Right renal pelvis (tissue), 4 donors: Measurements from ENCODE around the gene PIMREG. TPM values are rescaled to one million over a fixed set of nuclear protein-coding genes. Genes with fewer than 3 reads are reported as not detected.

Experiments used
- DNase-seq, 4 donors: peaks; one replicate each; pipeline ENCODE4 v3.0.0-alpha.2; 2013; ENCODE audit warnings: low read depth in 4 of 4, low spot score in 3 of 4, missing footprints in 1 of 4
- polyA plus RNA-seq, 4 donors: library from polyadenylated mRNA; unstranded; fragments of 120-200 nt; gene quantifications; one replicate each; pipeline ENCODE4 v1.2.1, GENCODE V29; 2013; ENCODE audit not compliant: insufficient read length in 4 of 4

The PIMREG gene
- polyA plus RNA-seq: 10 to 100 TPM; 21.0 to 26.1 (median 23.6) TPM

DNA sequence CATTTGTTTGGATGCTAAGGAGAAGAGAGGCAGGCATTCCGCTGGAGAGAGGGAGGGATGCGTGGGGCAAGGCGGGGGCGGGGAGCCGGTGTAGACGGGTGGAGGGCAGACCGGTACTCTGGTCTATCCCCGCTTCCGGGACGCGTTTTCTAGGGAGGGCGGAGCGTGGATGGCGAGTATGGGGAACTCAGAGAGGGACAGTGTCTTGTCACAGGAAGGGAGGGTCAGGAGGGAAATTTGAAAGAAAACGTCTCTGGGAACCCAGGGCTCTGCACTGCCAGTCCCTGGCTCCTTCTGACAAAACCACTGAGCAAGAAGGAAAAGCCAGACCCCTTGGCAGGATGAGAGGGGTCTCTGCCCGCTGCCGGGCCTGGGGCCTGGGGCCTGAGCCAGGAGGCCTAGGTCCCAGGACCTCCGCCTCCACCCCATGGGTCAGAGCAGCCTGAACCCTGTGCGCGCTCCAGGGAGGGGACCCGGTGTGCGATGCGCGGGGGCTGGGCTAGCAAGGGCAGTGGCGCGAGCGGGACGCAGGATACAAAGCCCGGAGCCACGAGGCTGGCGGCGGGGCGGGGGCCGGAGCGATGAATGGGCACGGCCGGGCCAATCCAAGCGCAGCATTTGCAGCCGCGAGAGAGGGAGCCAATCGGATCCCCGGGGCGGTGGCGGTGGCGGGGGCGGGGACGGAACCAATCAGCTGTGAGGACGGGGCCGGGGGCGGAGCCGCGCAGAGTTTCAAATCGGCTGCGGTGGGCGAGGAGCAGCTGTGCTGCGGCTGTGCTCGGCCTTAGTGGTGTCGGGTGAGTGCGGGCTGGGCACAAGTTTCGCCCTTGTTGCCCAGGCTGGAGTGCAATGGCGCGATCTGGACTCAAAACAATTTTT is at the start of gene PIMREG:
Gene PIMREG, plus strand, starts transcription at position 764 of the 879 bp plus-strand sequence. CDS start 656 bp downstream, outside the sequence.
- peak; percentile 83 to 93 (median 89) for DNase-seq

DNA sequence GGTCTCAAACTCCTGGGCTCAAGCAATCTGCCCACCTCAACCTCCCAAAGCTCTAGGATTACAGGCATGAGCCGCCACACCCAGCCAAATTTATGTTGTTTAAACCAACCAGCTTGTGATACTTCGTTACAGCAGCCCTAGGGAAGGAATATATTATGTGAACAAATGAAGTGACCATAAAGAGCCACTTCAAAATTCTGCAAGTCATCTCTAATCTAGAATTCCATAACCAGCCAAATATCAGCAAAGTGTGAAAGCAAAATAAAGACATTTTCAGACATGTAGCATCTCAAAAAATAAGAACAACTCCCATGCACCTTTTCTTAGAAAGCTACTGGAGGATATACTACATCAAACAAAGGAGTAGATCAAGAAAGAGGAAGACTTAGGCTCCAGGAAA is 45.3 kb upstream of the PIMREG start:
- DNase-seq: no peak

DNA sequence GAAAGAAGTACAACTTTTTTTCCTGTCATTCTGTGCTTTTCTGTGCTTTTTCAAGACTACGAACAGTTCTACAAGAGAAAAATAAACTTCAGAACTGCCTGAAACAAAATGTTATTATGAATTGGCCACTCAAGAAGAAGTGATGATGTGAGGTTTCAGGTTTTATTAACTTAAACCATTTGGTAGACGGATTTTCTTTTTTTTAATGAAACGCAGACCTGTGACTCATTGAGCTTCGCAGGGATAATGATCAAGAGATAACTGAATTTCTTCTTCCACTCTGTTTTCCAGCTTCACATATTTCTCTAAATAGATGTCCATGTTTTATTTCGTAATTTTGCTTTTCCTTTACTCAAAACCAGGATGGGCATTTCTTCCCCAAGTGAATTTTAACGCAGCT is 42.0 kb upstream of the PIMREG start:
- no peak for DNase-seq

- no peak for DNase-seq
Observed at GRCh38 chr17:6408276-6408675, 36.0 kb upstream of the PIMREG start.

- no peak for DNase-seq
Observed at GRCh38 chr17:6408735-6409134, 35.5 kb upstream of the PIMREG start.

- no peak for DNase-seq
Observed at GRCh38 chr17:6413065-6413464, 31.2 kb upstream of the PIMREG start.

DNA sequence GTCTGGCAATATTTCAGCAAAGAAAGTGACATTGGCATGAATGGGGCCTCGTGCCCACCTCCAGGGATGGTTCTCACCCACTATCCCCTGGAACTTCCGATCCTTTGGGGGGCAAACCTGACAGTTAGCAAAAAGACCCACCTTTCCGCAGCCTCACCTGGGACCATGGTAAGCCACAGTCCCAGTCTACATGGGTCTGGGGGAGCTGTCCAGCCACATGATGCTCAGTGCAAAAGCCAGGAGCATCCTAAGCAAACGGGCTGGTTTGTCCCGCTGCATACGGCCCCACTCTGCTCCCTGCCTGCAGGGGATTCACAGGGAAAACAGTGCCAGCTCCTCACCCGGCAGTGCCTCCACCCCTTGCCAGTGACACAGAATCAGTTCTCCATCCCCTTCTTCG is 28.6 kb upstream of the PIMREG start:
- DNase-seq: no peak

GRCh38 chr17:6420173-6420641 is 24.0 kb upstream of the PIMREG start:
- no peak for DNase-seq

- DNase-seq: peak in 3 of 4 donors; percentile 44 to 58 (median 57)
Observed at GRCh38 chr17:6421700-6422604, 22.3 kb upstream of the PIMREG start.

DNA sequence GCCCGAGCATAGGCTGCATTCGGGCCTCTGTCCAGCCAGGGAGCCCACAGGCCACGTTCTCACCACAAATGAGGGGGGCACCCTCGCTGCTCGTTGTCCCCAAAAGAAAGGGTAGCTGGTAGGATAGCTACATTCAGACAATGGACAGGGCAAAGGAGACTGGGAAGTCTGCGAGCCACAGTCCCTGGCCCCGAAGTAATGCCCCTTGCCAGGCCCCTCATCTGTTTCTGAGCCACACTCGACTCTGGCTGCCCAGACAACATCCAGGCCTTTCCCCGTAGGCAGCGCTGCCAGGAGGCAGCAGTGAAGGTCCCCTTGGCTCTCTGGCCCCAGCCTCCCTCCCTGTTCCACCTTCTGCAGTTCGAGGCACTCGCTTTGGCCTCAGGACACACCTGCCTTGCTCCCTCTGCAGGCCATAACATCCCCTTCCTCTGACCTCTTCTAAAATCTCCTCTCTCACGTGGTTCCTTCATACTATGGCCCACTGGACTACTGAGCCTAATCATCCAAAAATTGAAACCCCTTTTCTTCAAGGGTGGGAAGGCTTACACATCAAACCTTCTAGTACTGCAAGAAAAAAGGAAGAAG is 21.5 kb upstream of the PIMREG start:
- no peak for DNase-seq

GRCh38 chr17:6423931-6424330 is 20.3 kb upstream of the PIMREG start:
- no peak for DNase-seq

GRCh38 chr17:6425407-6425806 is 18.8 kb upstream of the PIMREG start:
- DNase-seq: no peak

- DNase-seq: no peak
Observed at GRCh38 chr17:6426356-6427101, 17.7 kb upstream of the PIMREG start.

GRCh38 chr17:6427279-6427781 is 16.9 kb upstream of the PIMREG start:
- no peak for DNase-seq

DNA sequence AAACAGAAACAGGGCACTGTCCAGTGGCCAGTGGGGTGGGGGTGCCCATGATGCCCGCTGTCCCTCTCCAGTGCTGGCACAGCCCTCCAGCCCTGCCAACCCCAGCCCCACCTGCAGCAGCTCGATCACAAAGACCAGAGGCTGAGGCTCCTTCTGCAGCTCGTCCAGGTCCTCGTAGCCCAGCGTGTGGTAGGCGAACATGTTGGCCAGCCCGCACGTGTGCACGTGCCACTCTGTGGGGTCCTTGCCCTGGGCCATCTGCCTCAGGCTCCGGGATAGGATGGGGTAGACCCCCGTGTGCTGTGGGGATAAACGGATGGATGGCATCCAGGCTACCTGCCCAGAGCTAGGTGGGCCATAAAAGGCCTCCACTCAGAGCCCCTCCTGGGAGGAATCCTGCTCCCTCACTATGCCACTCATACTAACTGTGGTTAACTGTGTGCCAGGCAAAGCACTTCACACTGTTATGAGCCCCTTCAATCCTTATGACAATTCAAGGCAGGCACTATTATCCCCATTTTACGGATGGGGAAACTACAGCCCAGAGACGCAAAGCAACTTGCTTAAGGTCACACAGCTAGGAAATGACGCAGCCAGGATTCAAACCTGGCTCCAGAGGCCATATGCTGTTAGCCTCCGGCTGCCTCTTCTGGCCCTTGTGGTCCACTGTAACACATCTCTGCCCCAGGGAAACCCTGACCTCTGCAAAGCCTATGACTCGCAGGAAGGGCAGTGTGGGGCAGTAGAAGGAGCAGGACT is 15.9 kb upstream of the PIMREG start:
- no peak for DNase-seq

- no peak for DNase-seq
Observed at GRCh38 chr17:6429266-6429665, 15.0 kb upstream of the PIMREG start.

DNA sequence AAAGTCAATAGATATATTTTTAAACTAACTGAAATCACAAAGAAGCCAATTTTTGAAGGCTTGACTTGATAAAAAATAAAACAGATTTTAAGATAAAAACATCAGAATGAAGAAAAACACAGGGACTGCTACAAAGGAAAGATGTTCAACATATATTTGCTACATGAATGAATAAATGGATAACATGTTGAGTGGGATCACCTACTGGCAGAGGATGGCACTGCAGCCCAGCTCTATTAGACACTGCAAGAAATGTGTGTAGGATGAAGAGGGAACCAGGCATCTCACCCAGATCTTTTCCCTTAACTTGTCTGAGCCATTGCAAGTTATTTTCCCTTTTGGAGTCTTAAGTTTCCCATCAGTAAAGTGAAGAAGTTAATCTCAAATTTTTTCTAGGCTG is 13.5 kb upstream of the PIMREG start:
- no peak for DNase-seq

DNA sequence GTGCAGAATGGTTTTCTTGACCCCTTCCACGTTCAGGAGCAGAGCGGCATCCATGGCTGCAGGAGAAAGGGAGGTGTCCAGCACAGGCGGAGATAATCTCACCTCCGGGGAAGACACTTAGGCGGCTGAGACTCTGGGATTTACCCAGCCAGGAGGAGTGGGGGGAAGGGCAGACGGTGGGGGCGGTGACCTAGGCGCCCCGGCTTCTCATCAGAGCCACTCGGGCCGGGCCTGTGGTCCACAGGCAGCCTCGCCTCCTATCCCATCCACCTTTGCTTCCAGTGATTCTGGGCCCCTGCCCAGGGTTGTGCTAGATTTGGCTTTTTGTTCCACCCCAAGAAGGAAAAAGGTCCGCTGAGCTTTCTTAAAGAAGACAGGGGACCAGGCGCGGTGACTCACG is 9.2 kb upstream of the PIMREG start, which contains the start of gene AIPL1:
Gene AIPL1, minus strand, starts transcription at position 71 of the 400 bp plus-strand sequence. Its CDS starts 17 bp downstream, at position 54.
- DNase-seq: no peak

DNA sequence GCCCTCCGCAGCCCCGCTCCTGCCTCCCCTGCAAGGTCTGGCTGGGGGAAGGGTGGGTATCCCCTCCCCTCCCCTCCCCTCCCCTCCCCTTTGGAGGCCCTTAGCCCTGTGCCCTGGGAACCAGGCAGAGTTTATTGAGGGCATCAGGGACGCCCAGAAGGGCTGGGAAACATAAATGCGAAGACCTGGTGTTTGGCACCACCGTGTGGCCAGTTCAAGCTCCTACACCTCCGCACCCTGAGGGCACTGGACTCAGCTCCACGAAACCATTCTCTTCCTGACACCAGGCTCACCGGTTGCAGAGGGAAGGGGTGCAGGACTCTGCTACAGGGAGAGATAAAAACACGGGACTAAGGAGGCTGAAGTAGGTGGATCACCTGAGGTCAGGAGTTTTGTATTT is 8.3 kb upstream of the PIMREG start:
- DNase-seq: no peak
